ENCODE results near the gene UPK3BL1.
A peak's percentile ranks its signal among the peaks of the same experiment; 100 is the strongest.
"Not testable (repeated sequence)": the region's sequence is repeated elsewhere in the genome, so short reads cannot be mapped to it uniquely, and the experiment has no call there.

Gene UPK3BL1

GRCh38 chr7:102627271-102627904, 15.2 kb downstream of the UPK3BL1 start:
- not testable (repeated sequence) for DNase-seq

GRCh38 chr7:102618122-102618521, 24.5 kb downstream of the UPK3BL1 start:
- DNase-seq, result not testable (repeated sequence)

GRCh38 chr7:102616507-102617125, 26.0 kb downstream of the UPK3BL1 start, which contains the start of gene RASA4:
RASA4 (minus strand) TSS chr7:102616756; CDS start chr7:102616689, 67 bp downstream.
- DNase-seq, result peak; percentile 14

GRCh38 chr7:102615930-102616329, 26.7 kb downstream of the UPK3BL1 start:
- not testable (repeated sequence) for DNase-seq

DNA sequence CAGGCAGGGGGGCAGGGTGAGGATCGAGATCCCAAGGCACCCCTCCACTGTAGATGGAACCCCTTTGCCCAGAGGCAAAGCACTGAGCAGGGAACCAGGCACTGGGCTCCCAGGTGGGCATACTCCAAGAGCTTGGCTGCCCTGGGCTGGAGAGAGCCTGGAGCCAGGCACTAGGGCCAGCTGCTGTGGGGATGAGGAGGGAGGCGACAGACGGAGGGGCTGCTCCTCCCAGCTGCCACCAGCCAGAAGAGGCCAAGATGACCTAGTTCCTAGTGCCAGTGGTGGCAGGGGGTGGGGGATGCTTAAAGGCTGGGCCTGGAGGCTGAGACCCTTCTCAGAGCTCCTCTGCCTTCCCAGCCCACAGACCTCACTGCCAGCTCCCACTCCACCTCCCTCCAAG, 27.7 kb downstream of the UPK3BL1 start:
- not testable (repeated sequence) for DNase-seq

DNA sequence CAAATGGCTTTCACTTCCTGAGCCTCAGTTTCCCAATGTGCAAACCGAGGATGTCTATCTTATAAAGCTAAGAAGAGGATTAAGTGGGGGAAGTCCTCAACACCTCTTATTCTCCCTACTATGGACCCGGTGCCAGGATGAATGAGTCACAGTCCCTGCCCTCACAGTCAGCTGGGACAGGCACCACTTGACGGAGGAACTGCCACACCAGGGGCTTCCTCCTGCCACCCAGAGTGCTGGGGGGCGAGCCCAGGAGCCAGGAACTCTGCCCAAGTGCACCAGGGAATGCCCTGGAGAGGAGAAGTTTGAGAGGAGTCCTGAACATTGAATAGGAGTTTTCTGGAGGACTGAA, 28.3 kb downstream of the UPK3BL1 start:
- DNase-seq, result not testable (repeated sequence)

- not testable (repeated sequence) for DNase-seq
Measured at GRCh38 chr7:102613575-102614345, 28.8 kb downstream of the UPK3BL1 start.

GRCh38 chr7:102611675-102612325, 30.8 kb downstream of the UPK3BL1 start:
- DNase-seq, result not testable (repeated sequence)

GRCh38 chr7:102611013-102611674, 31.4 kb downstream of the UPK3BL1 start:
- DNase-seq, result not testable (repeated sequence)

DNA sequence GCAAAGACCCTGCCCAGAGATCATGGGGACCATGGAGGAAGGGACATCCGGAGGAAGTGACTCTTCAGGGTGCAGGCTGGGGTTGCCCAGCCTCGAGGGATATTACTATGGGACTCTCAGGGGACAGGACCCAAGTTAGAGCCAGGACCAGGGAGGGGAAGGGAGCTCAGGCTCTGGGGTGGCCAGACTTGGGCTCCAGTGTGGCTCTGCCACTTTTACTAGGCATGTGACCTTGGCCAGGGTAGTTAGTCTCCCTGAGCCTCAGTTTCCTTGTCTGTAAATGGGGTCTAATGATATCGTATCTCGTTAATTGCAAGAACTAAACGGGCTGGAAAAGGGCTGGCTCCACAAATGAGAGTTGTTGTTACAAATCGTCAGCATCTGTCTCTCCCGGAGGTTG, 32.1 kb downstream of the UPK3BL1 start:
- DNase-seq, result not testable (repeated sequence)

- not testable (repeated sequence) for DNase-seq
Measured at GRCh38 chr7:102609734-102610133, 32.9 kb downstream of the UPK3BL1 start.

DNA sequence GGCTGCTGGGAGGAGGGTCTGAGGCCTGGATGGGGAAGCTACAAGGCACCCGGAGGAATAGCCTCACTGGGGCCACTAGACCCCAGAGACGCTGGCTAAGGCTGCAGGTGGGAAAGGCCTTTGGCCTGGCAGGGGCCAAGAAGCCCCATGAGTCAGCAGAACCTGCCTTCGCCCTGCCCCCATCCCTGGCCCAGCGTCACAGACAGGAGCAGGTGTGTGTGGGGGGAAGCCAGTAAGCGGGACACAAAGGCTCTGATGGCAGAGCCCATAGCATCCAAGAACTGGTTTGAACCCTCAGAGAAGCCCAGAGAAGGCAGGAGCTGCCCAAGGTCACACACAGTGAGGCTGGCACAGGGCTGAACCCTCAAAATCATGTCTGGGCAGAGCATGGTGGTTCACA, 35.7 kb downstream of the UPK3BL1 start:
- DNase-seq, result not testable (repeated sequence)

GRCh38 chr7:102604431-102605145, 38.0 kb downstream of the UPK3BL1 start:
- DNase-seq, result not testable (repeated sequence)

DNA sequence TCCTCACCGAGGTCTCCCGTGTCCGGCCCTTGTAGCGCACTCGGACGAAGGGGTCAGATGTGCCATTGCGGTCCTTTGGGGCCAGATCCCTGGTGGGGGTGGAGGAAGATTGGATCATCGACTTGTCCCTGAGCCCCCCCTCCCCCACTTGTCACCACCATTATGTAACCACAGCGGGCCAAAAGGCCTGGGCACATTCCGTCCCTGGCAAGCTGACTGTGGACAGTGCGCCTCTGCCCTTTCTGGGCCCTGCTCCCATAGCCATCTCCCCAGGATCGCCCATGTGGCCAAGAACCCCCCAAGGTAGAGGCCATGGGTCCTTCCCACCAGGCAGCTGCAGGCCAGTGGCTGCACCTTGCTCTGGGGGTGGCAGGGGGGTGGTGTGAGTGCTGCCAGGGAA, 40.3 kb downstream of the UPK3BL1 start:
- not testable (repeated sequence) for DNase-seq

- not testable (repeated sequence) for DNase-seq
Measured at GRCh38 chr7:102599699-102600098, 42.9 kb downstream of the UPK3BL1 start.

GRCh38 chr7:102596036-102596435, 46.6 kb downstream of the UPK3BL1 start:
- DNase-seq, result not testable (repeated sequence)

DNA sequence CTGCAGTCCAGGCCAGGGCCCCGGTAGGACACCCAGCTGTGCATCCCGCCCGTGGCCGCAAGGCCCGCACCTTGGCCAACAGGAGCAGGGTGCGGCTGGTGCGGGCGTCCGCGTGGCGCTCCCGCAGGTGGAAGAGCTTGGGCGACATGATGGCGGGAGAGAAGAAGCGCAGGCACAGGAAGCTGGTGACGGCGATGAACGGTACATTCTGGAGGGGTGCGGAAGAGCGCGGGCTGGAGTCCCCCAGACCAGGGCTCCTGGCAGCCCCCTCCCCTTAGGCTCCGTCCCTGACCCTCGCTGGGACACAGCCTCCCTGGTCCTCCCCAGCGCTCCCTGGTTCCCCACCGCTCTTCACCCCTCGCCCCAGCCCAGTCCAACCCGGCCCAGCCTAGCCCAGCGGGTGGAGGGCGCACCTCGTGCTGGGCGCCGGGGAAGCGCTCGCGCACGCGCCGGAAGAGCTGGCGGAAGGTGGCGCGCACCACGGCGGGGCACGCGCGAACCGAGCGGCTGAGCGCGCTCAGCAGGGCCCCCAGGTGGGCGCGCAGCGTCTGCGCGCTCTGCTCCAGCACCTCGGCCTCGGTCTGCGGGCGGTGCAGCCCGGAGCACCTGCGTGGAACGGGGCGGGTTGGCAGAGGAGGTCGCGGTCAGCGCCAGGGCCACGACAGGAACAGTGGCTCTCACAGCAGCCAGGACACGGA, 48.8 kb downstream of the UPK3BL1 start:
- not testable (repeated sequence) for DNase-seq

DNA sequence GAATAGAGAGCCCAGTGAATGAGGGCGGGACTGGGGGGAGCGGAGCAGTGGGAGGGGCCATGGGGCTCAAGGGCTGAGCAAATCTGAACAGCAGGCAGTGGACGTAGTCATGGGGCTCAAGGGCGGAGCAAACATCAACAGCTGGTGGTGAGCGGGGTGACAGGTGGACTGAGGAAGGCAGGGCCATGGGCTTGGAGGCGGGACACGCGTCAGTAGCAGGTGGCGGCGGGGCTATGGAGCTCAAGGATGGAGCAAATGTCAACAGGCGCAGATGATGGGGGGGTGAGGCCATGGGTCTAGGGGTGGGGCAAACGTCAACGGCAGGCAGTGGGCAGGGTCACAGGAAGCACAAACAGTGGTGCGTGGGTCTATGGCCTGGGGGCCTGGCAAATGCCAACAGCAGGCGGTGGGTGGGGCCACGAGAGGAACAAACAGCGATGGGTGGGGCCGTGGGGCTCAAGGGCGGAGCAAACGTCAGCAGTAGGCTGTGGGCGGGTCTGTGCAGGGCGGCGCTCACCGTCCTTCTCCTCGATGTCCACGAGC, 50.0 kb downstream of the UPK3BL1 start:
- not testable (repeated sequence) for DNase-seq

DNA sequence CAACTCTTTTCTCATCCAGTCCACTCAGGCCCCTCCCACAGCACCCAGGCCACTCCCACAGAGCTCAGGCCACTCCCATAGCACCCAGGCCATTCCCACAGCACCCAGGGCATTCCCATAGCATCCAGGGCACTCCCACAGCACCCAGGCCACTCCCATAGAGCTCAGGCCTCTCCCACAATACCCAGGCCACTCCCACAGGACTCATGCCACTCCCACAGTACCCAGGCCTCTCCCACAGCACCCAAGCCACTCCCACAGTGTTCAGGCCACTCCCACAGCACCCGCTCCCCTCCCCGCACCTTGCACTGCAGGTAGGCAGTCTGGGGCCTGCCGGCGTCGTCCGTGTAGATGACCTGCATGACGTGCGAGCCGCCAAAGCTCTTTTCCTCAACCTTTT, 52.7 kb downstream of the UPK3BL1 start:
- DNase-seq, result not testable (repeated sequence)
